ENCODE data around the gene TOM1L2.

- TF ChIP-seq CTCF (IDR thresholded peaks at IDR 0.05; ENCODE audit: borderline replicate concordance, extremely low read depth, low read length, poor library complexity, severe bottlenecking) (no peak), EZH2 (IDR thresholded peaks at IDR 0.05; ENCODE audit: borderline replicate concordance, low read depth, low read length, severe bottlenecking) (no peak)
Measured at GRCh38 chr17:17926840-17927449, 45.3 kb downstream of the TOM1L2 start.
